ENCODE results near the gene KCNK4. TPM values are rescaled to one million over a fixed set of nuclear protein-coding genes. Genes with fewer than 3 reads are reported as not detected.

Gene KCNK4
- polyA plus RNA-seq, 3 donors: not detected

DNA sequence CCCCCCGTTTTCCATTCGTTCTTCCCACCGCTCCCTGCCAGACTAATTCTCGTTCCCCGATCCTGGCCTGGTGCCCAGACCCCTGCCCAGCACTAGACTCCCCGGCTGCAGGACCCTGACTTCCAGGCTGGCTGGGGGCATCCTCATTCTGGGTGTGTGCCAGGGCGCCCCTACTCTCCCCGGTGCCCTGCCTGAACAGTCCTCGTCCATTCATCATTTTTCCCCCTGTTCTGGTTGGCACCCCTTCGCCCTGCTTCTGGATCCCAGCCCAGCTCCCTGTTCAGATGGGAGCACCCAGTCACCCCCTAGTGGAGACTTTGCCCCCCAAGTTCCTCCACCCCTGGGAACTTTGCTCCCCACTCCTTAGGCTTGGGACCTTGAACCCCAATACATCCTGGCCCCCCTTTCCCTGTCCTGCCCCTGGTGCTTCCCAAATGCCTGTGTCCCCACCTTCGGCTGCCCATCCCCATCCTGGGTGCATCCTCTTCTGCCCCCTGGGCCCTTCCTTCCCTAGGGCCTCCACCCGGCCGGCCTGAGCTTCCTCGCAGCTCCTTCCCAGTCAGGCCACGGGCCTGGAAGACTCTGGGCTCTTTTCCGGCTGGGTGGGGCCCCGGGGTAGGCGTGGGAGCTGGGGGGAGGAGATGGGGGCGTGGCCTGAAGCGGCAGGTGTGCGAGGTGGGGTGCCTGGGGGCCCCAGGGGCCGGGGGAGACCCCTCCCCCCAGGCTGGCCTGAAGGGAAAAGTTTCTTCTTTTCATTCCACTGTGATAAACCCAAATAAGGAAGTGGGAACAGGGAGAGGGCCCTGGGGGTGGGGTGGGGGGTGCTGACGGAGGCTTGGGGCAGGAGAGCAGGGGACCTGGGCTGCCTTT lies 38.9 kb upstream of the KCNK4 start:
- DNase-seq: peak in 2 of 3 donors; percentile 36 to 50
- H3K4me3 Mint-ChIP-seq: peak overlapping the region; percentile 89 to 96
- H3K27me3 Mint-ChIP-seq (ENCODE audit: low read depth in 3 of 3): peaks cover 3 to 10% (median 8%) of the 10 kb centered on the region in 3 donors
- Histone ChIP-seq H2AFZ (ENCODE audit: insufficient read depth, low read depth, low read length, poor library complexity, severe bottlenecking) (peak overlapping the region; percentile 72), H3K4me1 (ENCODE audit: control insufficient read depth in 1 of 2, insufficient read depth in 2 of 2, low read length in 2 of 2) (peaks cover 32 to 47% of the 10 kb centered on the region in 2 donors), H3K27ac (ENCODE audit: low read depth in 1 of 2, low read length in 2 of 2) (peak overlapping the region in 1 of 2 donors; percentile 74), H3K9me3 (replicated peaks in 1 of 2; ENCODE audit: control insufficient read depth in 1 of 2, insufficient read depth in 1 of 2, low read length in 2 of 2) (no peaks in the 10 kb centered on the region), H4K20me1 (ENCODE audit: insufficient read depth, low read length) (peaks cover 28% of the 10 kb centered on the region), H3K4me3 (replicated peaks in 1 of 3; ENCODE audit: low read depth in 2 of 3, low read length in 3 of 3) (peak overlapping the region; percentile 75 to 87 (median 83)), H3K27me3 (ENCODE audit: control insufficient read depth in 2 of 2, insufficient read depth in 2 of 2, low read length in 2 of 2) (no peaks in the 10 kb centered on the region), H3K79me2 (ENCODE audit: insufficient read depth, low read length) (peaks cover 18% of the 10 kb centered on the region), H3K4me2 (replicated peaks; ENCODE audit: extremely low read depth, low read length, poor library complexity, severe bottlenecking) (peak overlapping the region; percentile 98), H3K9ac (ENCODE audit: insufficient read depth, low read length, poor library complexity, severe bottlenecking) (peak overlapping the region; percentile 69), H3K36me3 (replicated peaks in 1 of 2; ENCODE audit: control insufficient read depth in 1 of 2, insufficient read depth in 2 of 2, low read length in 2 of 2) (peaks cover 23 to 31% of the 10 kb centered on the region in 2 donors)
- peaks cover 19 to 32% of the 10 kb centered on the region in 2 donors for H3K36me3 Mint-ChIP-seq
- peak overlapping the region; percentile 69 to 90 (median 80) for H3K27ac Mint-ChIP-seq
- H3K9me3 Mint-ChIP-seq: no peaks in the 10 kb centered on the region
- H3K4me1 Mint-ChIP-seq: peaks cover 34% of the 10 kb centered on the region
- WGBS (ENCODE audit: insufficient coverage): 0% methylated on average over 15 of the region's 23 CpGs
- TF ChIP-seq CTCF (IDR thresholded peaks at IDR 0.05): peak; percentile 27
- intact Hi-C loops (cut with micrococcal nuclease): loop anchor here (2.0 to 5.0 kb wide), 2 partner anchors 17 to 35 kb away; partner anchors contain the start of gene GPR137 (in 1 of the 2)

DNA sequence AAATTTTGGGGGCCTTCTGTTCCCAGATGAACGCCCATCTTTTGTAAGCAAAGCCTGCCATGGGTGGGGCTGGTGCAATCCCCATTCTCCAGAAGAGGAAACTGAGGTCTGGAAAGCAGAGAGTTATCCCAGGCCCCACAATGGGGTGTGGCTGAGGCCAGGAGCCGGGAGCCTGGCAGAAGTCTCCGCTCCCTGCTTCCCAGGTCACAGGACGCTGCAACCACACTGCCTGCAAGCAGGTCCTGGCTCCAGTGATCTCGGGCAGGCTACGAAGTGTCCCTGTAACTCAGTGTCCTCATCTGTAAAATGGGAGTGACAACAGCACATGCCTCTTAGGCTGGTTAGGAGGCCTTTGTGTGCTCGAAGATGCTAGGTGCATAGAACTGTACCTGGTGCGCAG lies 38.1 kb upstream of the KCNK4 start:
- Histone ChIP-seq H3K27ac (ENCODE audit: low read depth in 1 of 2, low read length in 2 of 2) (no peak overlapping the region), H3K4me2 (replicated peaks; ENCODE audit: extremely low read depth, low read length, poor library complexity, severe bottlenecking) (peak overlapping the region; percentile 98), H3K9ac (ENCODE audit: insufficient read depth, low read length, poor library complexity, severe bottlenecking) (no peak overlapping the region), H3K27me3 (ENCODE audit: control insufficient read depth in 2 of 2, insufficient read depth in 2 of 2, low read length in 2 of 2) (no peaks in the 10 kb centered on the region), H2AFZ (ENCODE audit: insufficient read depth, low read depth, low read length, poor library complexity, severe bottlenecking) (no peak overlapping the region), H3K4me1 (ENCODE audit: control insufficient read depth in 1 of 2, insufficient read depth in 2 of 2, low read length in 2 of 2) (peaks cover 25 to 39% of the 10 kb centered on the region in 2 donors), H3K36me3 (replicated peaks in 1 of 2; ENCODE audit: control insufficient read depth in 1 of 2, insufficient read depth in 2 of 2, low read length in 2 of 2) (peaks cover 27 to 38% of the 10 kb centered on the region in 2 donors), H4K20me1 (ENCODE audit: insufficient read depth, low read length) (peaks cover 28% of the 10 kb centered on the region), H3K9me3 (replicated peaks in 1 of 2; ENCODE audit: control insufficient read depth in 1 of 2, insufficient read depth in 1 of 2, low read length in 2 of 2) (no peaks in the 10 kb centered on the region), H3K79me2 (ENCODE audit: insufficient read depth, low read length) (peaks cover 18% of the 10 kb centered on the region), H3K4me3 (replicated peaks in 1 of 3; ENCODE audit: low read depth in 2 of 3, low read length in 3 of 3) (peak overlapping the region in 1 of 3 experiments; percentile 87)
- H3K36me3 Mint-ChIP-seq: peaks cover 25 to 39% of the 10 kb centered on the region in 2 donors
- intact Hi-C loops (cut with micrococcal nuclease): loop anchor here (2.0 to 5.0 kb wide), 2 partner anchors 16 to 34 kb away; partner anchors contain the start of gene GPR137 (in 1 of the 2)
- H3K4me3 Mint-ChIP-seq: peak overlapping the region; percentile 39 to 89
- H3K4me1 Mint-ChIP-seq: peaks cover 30% of the 10 kb centered on the region
- H3K27ac Mint-ChIP-seq: no peak overlapping the region
- DNase-seq: no peak
- 86% methylated on average over 7 of the region's 8 CpGs for WGBS (ENCODE audit: insufficient coverage)
- H3K9me3 Mint-ChIP-seq: peaks cover 0 to under 1% (median 0%) of the 10 kb centered on the region in 7 donors
- peaks cover 3 to 10% (median 8%) of the 10 kb centered on the region in 3 donors for H3K27me3 Mint-ChIP-seq (ENCODE audit: low read depth in 3 of 3)
- TF ChIP-seq CTCF (IDR thresholded peaks at IDR 0.05): no peak
